Hepatocyte (in vitro differentiated cells): ENCODE data around the gene USP17L17. TPM values are rescaled to one million over a fixed set of nuclear protein-coding genes. Genes with fewer than 3 reads are reported as not detected.
"Not testable (repeated sequence)": the region's sequence is repeated elsewhere in the genome, so short reads cannot be mapped to it uniquely, and the experiment has no call there.

ENCODE experiments used
- DNase-seq: peaks from one replicate; pipeline ENCODE4 v3.0.0-alpha.2; 2016; ENCODE audit warnings: low spot score
- H2AFZ ChIP-seq: fragments of 200-600 bp; sonication (generic); 2 replicates; pipeline ENCODE4 v1.6.0; 2016; ENCODE audit warnings: antibody characterized with exemption, mild to moderate bottlenecking
- H3K27ac ChIP-seq: fragments of 200-600 bp; sonication (generic); 2 replicates; pipeline ENCODE4 v1.5.1; 2016; ENCODE audit warnings: mild to moderate bottlenecking
- H3K27me3 ChIP-seq: fragments of 200-600 bp; sonication (generic); 2 replicates; pipeline ENCODE4 v1.6.1; 2016
- H3K36me3 ChIP-seq: fragments of 200-600 bp; sonication (generic); replicated peaks from 2 replicates; pipeline ENCODE4 v1.5.1; 2016; ENCODE audit warnings: low read depth; ENCODE audit not compliant: insufficient read depth
- H3K4me1 ChIP-seq: fragments of 200-600 bp; sonication (generic); 2 replicates; pipeline ENCODE4 v1.5.1; 2016; ENCODE audit warnings: mild to moderate bottlenecking, moderate library complexity; ENCODE audit not compliant: insufficient read depth
- H3K4me2 ChIP-seq: fragments of 200-600 bp; sonication (generic); 2 replicates; pipeline ENCODE4 v1.6.0; 2016
- H3K4me3 ChIP-seq: fragments of 200-600 bp; sonication (generic); 2 replicates; pipeline ENCODE4 v1.5.1; 2016; ENCODE audit warnings: mild to moderate bottlenecking
- H3K79me2 ChIP-seq: fragments of 200-600 bp; sonication (generic); 2 replicates; pipeline ENCODE4 v1.6.0; 2017; ENCODE audit warnings: mild to moderate bottlenecking
- H3K9me2 ChIP-seq: fragments of 200-600 bp; sonication (generic); replicated peaks from 2 replicates; pipeline ENCODE4 v1.6.0; 2017; ENCODE audit warnings: mild to moderate bottlenecking; ENCODE audit not compliant: insufficient read depth
- H3K9me3 ChIP-seq: fragments of 200-600 bp; sonication (generic); 2 replicates; pipeline ENCODE4 v1.5.1; 2016; ENCODE audit warnings: low read depth, mild to moderate bottlenecking
- H4K20me1 ChIP-seq: fragments of 200-600 bp; sonication (generic); 2 replicates; pipeline ENCODE4 v1.6.0; 2016; ENCODE audit warnings: mild to moderate bottlenecking; ENCODE audit not compliant: insufficient read depth, poor library complexity, severe bottlenecking
- WGBS: methylation state at CpG from one replicate; pipeline ENCODE4 v1.1.6; 2016; ENCODE audit warnings: low lambda C conversion rate; ENCODE audit errors: missing lambda C conversion rate; 5-methylcytosine and 5-hydroxymethylcytosine counted together
- polyA plus RNA-seq: library from polyadenylated mRNA; unstranded; fragments of >200 nt; fragmentation: Nextera tagmentation; extraction: Ambion mirVana; gene quantifications from 2 replicates; pipeline ENCODE4 v1.2.1, GENCODE V29; 2016
- total RNA-seq: library from RNA; depleted of rRNA; stranded (reverse); fragments of >200 nt; gene quantifications from 2 replicates; pipeline ENCODE4 v1.2.3, GENCODE V29; 2014

USP17L17 gene
- total and polyA plus RNA-seq, 2 experiments from 2014 or later, result not detected

- not testable (repeated sequence) for H3K4me2 ChIP-seq, H3K4me3 ChIP-seq, H2AFZ ChIP-seq, H3K36me3 ChIP-seq, H3K4me1 ChIP-seq, H3K9me2 ChIP-seq, H3K9me3 ChIP-seq, H3K27me3 ChIP-seq, H3K79me2 ChIP-seq, H3K27ac ChIP-seq, H4K20me1 ChIP-seq
- DNase-seq, result peak; percentile 1
- 90% methylated on average over 15 of the region's 26 CpGs for WGBS
Measured at GRCh38 chr4:9247953-9248680, 4.4 kb downstream of the USP17L17 start, which contains the start of gene USP17L18. Gene USP17L18, plus strand, starts transcription at chr4:9248630. Its CDS starts 0 bp downstream, at chr4:9248630.

GRCh38 chr4:9253078-9253477 is 9.4 kb downstream of the USP17L17 start, which contains the start of gene USP17L19:
Gene USP17L19, plus strand, starts transcription at chr4:9253378. Its CDS starts 0 bp downstream, at chr4:9253378.
- H3K4me3 ChIP-seq, H3K79me2 ChIP-seq, H3K4me2 ChIP-seq, DNase-seq, H2AFZ ChIP-seq, H4K20me1 ChIP-seq, H3K36me3 ChIP-seq, H3K27ac ChIP-seq, H3K4me1 ChIP-seq, H3K9me2 ChIP-seq, H3K27me3 ChIP-seq, H3K9me3 ChIP-seq: not testable (repeated sequence)
- no CpG with 5 or more reads among the region's 13 CpGs for WGBS

DNA sequence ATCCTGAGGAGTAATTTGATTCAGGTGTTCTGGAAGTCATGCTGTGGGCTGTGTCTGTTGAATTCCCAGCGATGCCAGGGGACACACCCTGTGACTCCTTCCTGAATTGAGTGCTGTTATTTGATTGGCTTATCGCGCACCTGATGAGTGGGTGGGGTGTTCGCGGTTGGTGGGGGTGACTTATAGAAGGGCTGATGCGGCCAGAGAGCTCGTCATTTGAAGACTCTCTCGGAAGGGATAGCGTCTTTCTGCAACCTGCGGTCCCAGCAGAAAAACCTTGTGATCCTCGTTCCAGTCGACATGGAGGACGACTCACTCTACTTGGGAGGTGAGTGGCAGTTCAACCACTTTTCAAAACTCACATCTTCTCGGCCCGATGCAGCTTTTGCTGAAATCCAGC is 14.1 kb downstream of the USP17L17 start, which contains the start of gene USP17L20:
TSS of gene USP17L20 (plus strand) at position 301 of the 400 bp plus-strand sequence. CDS start at position 301, 0 bp downstream.
- not testable (repeated sequence) for H2AFZ ChIP-seq, H3K79me2 ChIP-seq, H3K27me3 ChIP-seq, DNase-seq, H3K36me3 ChIP-seq, H3K9me2 ChIP-seq, H3K4me3 ChIP-seq, H3K4me2 ChIP-seq, H3K9me3 ChIP-seq, H4K20me1 ChIP-seq, H3K4me1 ChIP-seq, H3K27ac ChIP-seq
- WGBS, result no CpG with 5 or more reads among the region's 15 CpGs

DNA sequence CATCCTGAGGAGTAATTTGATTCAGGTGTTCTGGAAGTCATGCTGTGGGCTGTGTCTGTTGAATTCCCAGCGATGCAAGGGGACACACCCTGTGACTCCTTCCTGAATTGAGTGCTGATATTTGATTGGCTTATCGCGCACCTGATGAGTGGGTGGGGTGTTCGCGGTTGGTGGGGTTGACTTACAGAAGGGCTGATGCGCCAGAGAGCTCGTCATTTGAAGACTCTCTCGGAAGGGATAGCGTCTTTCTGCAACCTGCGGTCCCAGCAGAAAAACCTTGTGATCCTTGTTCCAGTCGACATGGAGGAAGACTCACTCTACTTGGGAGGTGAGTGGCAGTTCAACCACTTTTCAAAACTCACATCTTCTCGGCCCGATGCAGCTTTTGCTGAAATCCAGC is 18.9 kb downstream of the USP17L17 start, which contains the start of gene USP17L21:
TSS of gene USP17L21 (plus strand) at position 301 of the 400 bp plus-strand sequence. CDS start at position 301, 0 bp downstream.
- no CpG with 5 or more reads among the region's 13 CpGs for WGBS
- not testable (repeated sequence) for DNase-seq, H3K4me3 ChIP-seq

DNA sequence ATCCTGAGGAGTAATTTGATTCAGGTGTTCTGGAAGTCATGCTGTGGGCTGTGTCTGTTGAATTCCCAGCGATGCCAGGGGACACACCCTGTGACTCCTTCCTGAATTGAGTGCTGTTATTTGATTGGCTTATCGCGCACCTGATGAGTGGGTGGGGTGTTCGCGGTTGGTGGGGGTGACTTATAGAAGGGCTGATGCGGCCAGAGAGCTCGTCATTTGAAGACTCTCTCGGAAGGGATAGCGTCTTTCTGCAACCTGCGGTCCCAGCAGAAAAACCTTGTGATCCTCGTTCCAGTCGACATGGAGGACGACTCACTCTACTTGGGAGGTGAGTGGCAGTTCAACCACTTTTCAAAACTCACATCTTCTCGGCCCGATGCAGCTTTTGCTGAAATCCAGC is 23.6 kb downstream of the USP17L17 start, which contains the start of gene USP17L22:
TSS of gene USP17L22 (plus strand) at position 301 of the 400 bp plus-strand sequence. CDS start at position 301, 0 bp downstream.
- H3K36me3 ChIP-seq, H3K4me1 ChIP-seq, H4K20me1 ChIP-seq, H3K4me2 ChIP-seq, H3K9me3 ChIP-seq, H3K27ac ChIP-seq, H3K79me2 ChIP-seq, DNase-seq, H3K4me3 ChIP-seq, H2AFZ ChIP-seq, H3K27me3 ChIP-seq, H3K9me2 ChIP-seq: not testable (repeated sequence)
- no CpG with 5 or more reads among the region's 15 CpGs for WGBS

More for the DNA sequence above, 18.9 kb downstream of the USP17L17 start, which contains the start of gene USP17L21:
- H3K4me2 ChIP-seq, H3K9me2 ChIP-seq, H3K27ac ChIP-seq, H4K20me1 ChIP-seq, H3K79me2 ChIP-seq, H3K4me1 ChIP-seq, H2AFZ ChIP-seq, H3K9me3 ChIP-seq, H3K36me3 ChIP-seq, H3K27me3 ChIP-seq: not testable (repeated sequence)

GRCh38 chr4:9271719-9272118 is 28.0 kb downstream of the USP17L17 start:
- not testable (repeated sequence) for DNase-seq, H3K4me2 ChIP-seq, H3K79me2 ChIP-seq, H3K36me3 ChIP-seq, H3K27ac ChIP-seq, H2AFZ ChIP-seq, H3K4me3 ChIP-seq, H3K9me3 ChIP-seq, H3K9me2 ChIP-seq, H4K20me1 ChIP-seq, H3K27me3 ChIP-seq, H3K4me1 ChIP-seq
- WGBS, result 82% methylated on average over 8 of the region's 10 CpGs

Other genes starting within 250 kb of the USP17L17 start
- gene FAM90A26, start 73.5 kb upstream of the USP17L17 start, total RNA-seq, result not detected in 2 replicates
- gene FAM90A26, start 73.5 kb upstream of the USP17L17 start, polyA plus RNA-seq, result not detected in 2 replicates
- gene USP17L10, start 33.2 kb upstream of the USP17L17 start, total RNA-seq, result not detected in 2 replicates
- gene USP17L10, start 33.2 kb upstream of the USP17L17 start, polyA plus RNA-seq, result not detected in 2 replicates
- not detected in 2 replicates for gene USP17L11, start 28.5 kb upstream of the USP17L17 start, total RNA-seq
- gene USP17L11, start 28.5 kb upstream of the USP17L17 start, polyA plus RNA-seq, result not detected in 2 replicates
- not detected in 2 replicates for gene USP17L12, start 23.7 kb upstream of the USP17L17 start, total RNA-seq
- gene USP17L12, start 23.7 kb upstream of the USP17L17 start, polyA plus RNA-seq, result not detected in 2 replicates
- gene USP17L13, start 19.0 kb upstream of the USP17L17 start, total RNA-seq, result not detected in 2 replicates
- gene USP17L13, start 19.0 kb upstream of the USP17L17 start, polyA plus RNA-seq, result not detected in 2 replicates
- gene USP17L15, start 9.5 kb upstream of the USP17L17 start, total RNA-seq, result 0.56 TPM in 1 of 2 replicates, not detected in the other
- not detected in 2 replicates for gene USP17L15, start 9.5 kb upstream of the USP17L17 start, polyA plus RNA-seq
- not detected in 2 replicates for gene USP17L18, start 4.8 kb downstream of the USP17L17 start, total RNA-seq
- gene USP17L18, start 4.8 kb downstream of the USP17L17 start, polyA plus RNA-seq, result not detected in 2 replicates
- gene USP17L19, start 9.5 kb downstream of the USP17L17 start, total RNA-seq, result not detected in 2 replicates
- not detected in 2 replicates for gene USP17L19, start 9.5 kb downstream of the USP17L17 start, polyA plus RNA-seq
- gene USP17L20, start 14.2 kb downstream of the USP17L17 start, total RNA-seq, result not detected in 2 replicates
- gene USP17L20, start 14.2 kb downstream of the USP17L17 start, polyA plus RNA-seq, result not detected in 2 replicates
- gene USP17L21, start 19.0 kb downstream of the USP17L17 start, total RNA-seq, result not detected in 2 replicates
- not detected in 2 replicates for gene USP17L21, start 19.0 kb downstream of the USP17L17 start, polyA plus RNA-seq
- gene USP17L22, start 23.7 kb downstream of the USP17L17 start, total RNA-seq, result not detected in 2 replicates
- not detected in 2 replicates for gene USP17L22, start 23.7 kb downstream of the USP17L17 start, polyA plus RNA-seq
- gene USP17L24, start 81.3 kb downstream of the USP17L17 start, total RNA-seq, result not detected in 2 replicates
- gene USP17L24, start 81.3 kb downstream of the USP17L17 start, polyA plus RNA-seq, result not detected in 2 replicates
- not detected in 2 replicates for gene USP17L25, start 86.0 kb downstream of the USP17L17 start, total RNA-seq
- not detected in 2 replicates for gene USP17L25, start 86.0 kb downstream of the USP17L17 start, polyA plus RNA-seq
- gene USP17L26, start 90.8 kb downstream of the USP17L17 start, total RNA-seq, result not detected in 2 replicates
- not detected in 2 replicates for gene USP17L26, start 90.8 kb downstream of the USP17L17 start, polyA plus RNA-seq
- not detected in 2 replicates for gene USP17L5, start 95.5 kb downstream of the USP17L17 start, total RNA-seq
- gene USP17L5, start 95.5 kb downstream of the USP17L17 start, polyA plus RNA-seq, result not detected in 2 replicates
- not detected in 2 replicates for gene USP17L27, start 100.3 kb downstream of the USP17L17 start, total RNA-seq
- not detected in 2 replicates for gene USP17L27, start 100.3 kb downstream of the USP17L17 start, polyA plus RNA-seq
- not detected in 2 replicates for gene USP17L28, start 105.0 kb downstream of the USP17L17 start, total RNA-seq
- gene USP17L28, start 105.0 kb downstream of the USP17L17 start, polyA plus RNA-seq, result not detected in 2 replicates
- gene USP17L29, start 109.8 kb downstream of the USP17L17 start, total RNA-seq, result not detected in 2 replicates
- gene USP17L29, start 109.8 kb downstream of the USP17L17 start, polyA plus RNA-seq, result not detected in 2 replicates
- gene USP17L30, start 119.2 kb downstream of the USP17L17 start, total RNA-seq, result not detected in 2 replicates
- not detected in 2 replicates for gene USP17L30, start 119.2 kb downstream of the USP17L17 start, polyA plus RNA-seq
- not detected in 2 replicates for gene DEFB131A, start 200.5 kb downstream of the USP17L17 start, total RNA-seq
- gene DEFB131A, start 200.5 kb downstream of the USP17L17 start, polyA plus RNA-seq, result not detected in 2 replicates